ENCODE results near the gene SHISAL2A. TPM values are rescaled to one million over a fixed set of nuclear protein-coding genes. Genes with fewer than 3 reads are reported as not detected.

The SHISAL2A gene
- total and polyA plus RNA-seq, 10 of the 15 experiments (the other 5 are each of a cell fraction or from before 2014, with no cell fraction given) = 0.18 to 0.67 (median 0.45) TPM

DNA sequence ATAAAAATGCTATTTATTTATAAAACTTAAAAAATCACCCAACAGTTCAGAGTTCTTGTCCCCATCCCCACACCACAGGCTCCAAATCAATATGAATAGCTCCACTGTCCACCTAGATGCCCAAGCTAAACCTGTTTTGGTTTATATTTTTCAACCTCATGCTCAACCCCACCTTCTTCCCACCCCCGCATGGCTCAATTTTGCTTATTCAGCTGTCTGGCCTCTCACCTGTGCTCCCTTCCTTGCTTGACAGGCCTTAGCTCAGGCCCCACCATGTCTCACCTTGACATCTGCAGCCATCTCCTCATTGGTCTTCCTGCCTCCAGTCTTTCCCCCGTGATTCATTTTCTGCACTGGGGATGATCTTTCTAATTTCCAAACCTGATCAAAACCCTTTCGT lies 47.4 kb downstream of the SHISAL2A start:
- no peak for FAIRE-seq
- H2AFZ ChIP-seq (ENCODE audit: control insufficient read depth, low read depth, low read length) = no peak overlapping the region
- no peak for DNase-seq (ENCODE audit: low read depth, low spot score)
- no peak overlapping the region for H3K4me2 ChIP-seq (ENCODE audit: control insufficient read depth, insufficient read depth)
- intact Hi-C loops (cut with micrococcal nuclease; ENCODE audit: unreplicated experiment) (loop anchor here (10.0 kb wide), 2 partner anchors 126 to 316 kb away; partner anchors contain the start of genes CC2D1B and TUT4), in situ Hi-C loops (cut with MboI) (loop anchor here (10.0 kb wide), 1 partner anchor 536 kb away; the partner anchor contains the start of gene ZFYVE9)
- H3K4me3 ChIP-seq = no peak overlapping the region
- TF ChIP-seq, protein P1, sequence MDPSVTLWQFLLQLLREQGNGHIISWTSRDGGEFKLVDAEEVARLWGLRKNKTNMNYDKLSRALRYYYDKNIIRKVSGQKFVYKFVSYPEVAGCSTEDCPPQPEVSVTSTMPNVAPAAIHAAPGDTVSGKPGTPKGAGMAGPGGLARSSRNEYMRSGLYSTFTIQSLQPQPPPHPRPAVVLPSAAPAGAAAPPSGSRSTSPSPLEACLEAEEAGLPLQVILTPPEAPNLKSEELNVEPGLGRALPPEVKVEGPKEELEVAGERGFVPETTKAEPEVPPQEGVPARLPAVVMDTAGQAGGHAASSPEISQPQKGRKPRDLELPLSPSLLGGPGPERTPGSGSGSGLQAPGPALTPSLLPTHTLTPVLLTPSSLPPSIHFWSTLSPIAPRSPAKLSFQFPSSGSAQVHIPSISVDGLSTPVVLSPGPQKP (IDR thresholded peaks at IDR 0.05; ENCODE audit: low read depth, low read length) = no peak
- no peak for TF ChIP-seq CREM (IDR thresholded peaks at IDR 0.05; ENCODE audit: low read depth)
- TF ChIP-seq, protein P2, sequence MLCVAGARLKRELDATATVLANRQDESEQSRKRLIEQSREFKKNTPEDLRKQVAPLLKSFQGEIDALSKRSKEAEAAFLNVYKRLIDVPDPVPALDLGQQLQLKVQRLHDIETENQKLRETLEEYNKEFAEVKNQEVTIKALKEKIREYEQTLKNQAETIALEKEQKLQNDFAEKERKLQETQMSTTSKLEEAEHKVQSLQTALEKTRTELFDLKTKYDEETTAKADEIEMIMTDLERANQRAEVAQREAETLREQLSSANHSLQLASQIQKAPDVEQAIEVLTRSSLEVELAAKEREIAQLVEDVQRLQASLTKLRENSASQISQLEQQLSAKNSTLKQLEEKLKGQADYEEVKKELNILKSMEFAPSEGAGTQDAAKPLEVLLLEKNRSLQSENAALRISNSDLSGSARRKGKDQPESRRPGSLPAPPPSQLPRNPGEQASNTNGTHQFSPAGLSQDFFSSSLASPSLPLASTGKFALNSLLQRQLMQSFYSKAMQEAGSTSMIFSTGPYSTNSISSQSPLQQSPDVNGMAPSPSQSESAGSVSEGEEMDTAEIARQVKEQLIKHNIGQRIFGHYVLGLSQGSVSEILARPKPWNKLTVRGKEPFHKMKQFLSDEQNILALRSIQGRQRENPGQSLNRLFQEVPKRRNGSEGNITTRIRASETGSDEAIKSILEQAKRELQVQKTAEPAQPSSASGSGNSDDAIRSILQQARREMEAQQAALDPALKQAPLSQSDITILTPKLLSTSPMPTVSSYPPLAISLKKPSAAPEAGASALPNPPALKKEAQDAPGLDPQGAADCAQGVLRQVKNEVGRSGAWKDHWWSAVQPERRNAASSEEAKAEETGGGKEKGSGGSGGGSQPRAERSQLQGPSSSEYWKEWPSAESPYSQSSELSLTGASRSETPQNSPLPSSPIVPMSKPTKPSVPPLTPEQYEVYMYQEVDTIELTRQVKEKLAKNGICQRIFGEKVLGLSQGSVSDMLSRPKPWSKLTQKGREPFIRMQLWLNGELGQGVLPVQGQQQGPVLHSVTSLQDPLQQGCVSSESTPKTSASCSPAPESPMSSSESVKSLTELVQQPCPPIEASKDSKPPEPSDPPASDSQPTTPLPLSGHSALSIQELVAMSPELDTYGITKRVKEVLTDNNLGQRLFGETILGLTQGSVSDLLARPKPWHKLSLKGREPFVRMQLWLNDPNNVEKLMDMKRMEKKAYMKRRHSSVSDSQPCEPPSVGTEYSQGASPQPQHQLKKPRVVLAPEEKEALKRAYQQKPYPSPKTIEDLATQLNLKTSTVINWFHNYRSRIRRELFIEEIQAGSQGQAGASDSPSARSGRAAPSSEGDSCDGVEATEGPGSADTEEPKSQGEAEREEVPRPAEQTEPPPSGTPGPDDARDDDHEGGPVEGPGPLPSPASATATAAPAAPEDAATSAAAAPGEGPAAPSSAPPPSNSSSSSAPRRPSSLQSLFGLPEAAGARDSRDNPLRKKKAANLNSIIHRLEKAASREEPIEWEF (IDR thresholded peaks at IDR 0.05; ENCODE audit: insufficient replicate concordance, low read depth, low read length) = no peak
- TF ChIP-seq, protein P3, sequence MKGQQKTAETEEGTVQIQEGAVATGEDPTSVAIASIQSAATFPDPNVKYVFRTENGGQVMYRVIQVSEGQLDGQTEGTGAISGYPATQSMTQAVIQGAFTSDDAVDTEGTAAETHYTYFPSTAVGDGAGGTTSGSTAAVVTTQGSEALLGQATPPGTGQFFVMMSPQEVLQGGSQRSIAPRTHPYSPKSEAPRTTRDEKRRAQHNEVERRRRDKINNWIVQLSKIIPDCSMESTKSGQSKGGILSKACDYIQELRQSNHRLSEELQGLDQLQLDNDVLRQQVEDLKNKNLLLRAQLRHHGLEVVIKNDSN (IDR thresholded peaks at IDR 0.05; ENCODE audit: borderline replicate concordance, extremely low read length, insufficient read depth, low read depth, low read length) = no peak
- no peak for TF ChIP-seq ASH2L (IDR thresholded peaks at IDR 0.05; ENCODE audit: borderline replicate concordance, low read depth)
- TF ChIP-seq, protein P4, sequence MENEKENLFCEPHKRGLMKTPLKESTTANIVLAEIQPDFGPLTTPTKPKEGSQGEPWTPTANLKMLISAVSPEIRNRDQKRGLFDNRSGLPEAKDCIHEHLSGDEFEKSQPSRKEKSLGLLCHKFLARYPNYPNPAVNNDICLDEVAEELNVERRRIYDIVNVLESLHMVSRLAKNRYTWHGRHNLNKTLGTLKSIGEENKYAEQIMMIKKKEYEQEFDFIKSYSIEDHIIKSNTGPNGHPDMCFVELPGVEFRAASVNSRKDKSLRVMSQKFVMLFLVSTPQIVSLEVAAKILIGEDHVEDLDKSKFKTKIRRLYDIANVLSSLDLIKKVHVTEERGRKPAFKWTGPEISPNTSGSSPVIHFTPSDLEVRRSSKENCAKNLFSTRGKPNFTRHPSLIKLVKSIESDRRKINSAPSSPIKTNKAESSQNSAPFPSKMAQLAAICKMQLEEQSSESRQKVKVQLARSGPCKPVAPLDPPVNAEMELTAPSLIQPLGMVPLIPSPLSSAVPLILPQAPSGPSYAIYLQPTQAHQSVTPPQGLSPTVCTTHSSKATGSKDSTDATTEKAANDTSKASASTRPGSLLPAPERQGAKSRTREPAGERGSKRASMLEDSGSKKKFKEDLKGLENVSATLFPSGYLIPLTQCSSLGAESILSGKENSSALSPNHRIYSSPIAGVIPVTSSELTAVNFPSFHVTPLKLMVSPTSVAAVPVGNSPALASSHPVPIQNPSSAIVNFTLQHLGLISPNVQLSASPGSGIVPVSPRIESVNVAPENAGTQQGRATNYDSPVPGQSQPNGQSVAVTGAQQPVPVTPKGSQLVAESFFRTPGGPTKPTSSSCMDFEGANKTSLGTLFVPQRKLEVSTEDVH (IDR thresholded peaks at IDR 0.05; ENCODE audit: low read depth, partially characterized antibody) = no peak
- TF ChIP-seq, protein P5, sequence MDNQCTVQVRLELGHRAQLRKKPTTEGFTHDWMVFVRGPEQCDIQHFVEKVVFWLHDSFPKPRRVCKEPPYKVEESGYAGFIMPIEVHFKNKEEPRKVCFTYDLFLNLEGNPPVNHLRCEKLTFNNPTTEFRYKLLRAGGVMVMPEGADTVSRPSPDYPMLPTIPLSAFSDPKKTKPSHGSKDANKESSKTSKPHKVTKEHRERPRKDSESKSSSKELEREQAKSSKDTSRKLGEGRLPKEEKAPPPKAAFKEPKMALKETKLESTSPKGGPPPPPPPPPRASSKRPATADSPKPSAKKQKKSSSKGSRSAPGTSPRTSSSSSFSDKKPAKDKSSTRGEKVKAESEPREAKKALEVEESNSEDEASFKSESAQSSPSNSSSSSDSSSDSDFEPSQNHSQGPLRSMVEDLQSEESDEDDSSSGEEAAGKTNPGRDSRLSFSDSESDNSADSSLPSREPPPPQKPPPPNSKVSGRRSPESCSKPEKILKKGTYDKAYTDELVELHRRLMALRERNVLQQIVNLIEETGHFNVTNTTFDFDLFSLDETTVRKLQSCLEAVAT (IDR thresholded peaks at IDR 0.05) = no peak
- no peak for ATAC-seq
- CTCF ChIA-PET = no interaction called here
- no peaks in the 10 kb centered on the region for H3K9me3 ChIP-seq (replicated peaks; ENCODE audit: control insufficient read depth, insufficient read depth, low read length)
- H3K4me1 ChIP-seq (ENCODE audit: control insufficient read depth, insufficient read depth, low read length) = no peaks in the 10 kb centered on the region
- SMC1A ChIA-PET (ENCODE audit: uncharacterized antibody, unreplicated experiment) = interaction anchor here (0.7 kb wide), 1 partner anchor 76 kb away, joined by 5 read pairs; no protein-coding TSS in a partner anchor
- H3K27ac ChIP-seq (ENCODE audit: control insufficient read depth, insufficient read depth) = no peak overlapping the region
- no peaks in the 10 kb centered on the region for H3K79me2 ChIP-seq (ENCODE audit: control insufficient read depth, insufficient read depth, low read length)
- H3K27me3 ChIP-seq (replicated peaks in 1 of 2; ENCODE audit: control insufficient read depth in 2 of 2, insufficient read depth in 2 of 2, low read length in 1 of 2) = no peaks in the 10 kb centered on the region
- peaks cover 0 to 2% of the 10 kb centered on the region in 2 experiments; a peak in 1 of 4 replicates for H3K36me3 ChIP-seq (ENCODE audit: control insufficient read depth in 2 of 2, insufficient read depth in 2 of 2, low read length in 1 of 2)
- H3K9ac ChIP-seq (ENCODE audit: control insufficient read depth, insufficient read depth, low read length) = no peak overlapping the region
- RAD21 ChIA-PET (ENCODE audit: unreplicated experiment) = no interaction called here
- POLR2A ChIA-PET = no interaction called here
- no TSS peak for BruUV-seq (replicated peaks)
- 85% methylated on average over 3 of the region's 3 CpGs for WGBS (ENCODE audit: insufficient coverage, insufficient replicate concordance, low lambda C conversion rate, missing lambda C conversion rate)
- H4K20me1 ChIP-seq (ENCODE audit: control insufficient read depth, insufficient read depth) = no peaks in the 10 kb centered on the region
